PC-9 (cell line): ENCODE data around the gene ITGA6. TPM values are rescaled to one million over a fixed set of nuclear protein-coding genes. Genes with fewer than 3 reads are reported as not detected.
"Not testable (repeated sequence)": the region's sequence is repeated elsewhere in the genome, so short reads cannot be mapped to it uniquely, and the experiment has no call there.

Source experiments
- BruUV-seq: library from RNA; stranded (reverse); fragments of 400-500 nt; replicated peaks from 2 replicates; lab custom pipeline; 2021; lab: Mats Ljungman, UMichigan
- CTCF ChIA-PET: fragments of 300-600 bp; sonication (Branson Sonifier 250); formaldehyde crosslinking; loops from one replicate; lab custom pipeline; 2022; ENCODE audit warnings: antibody characterized with exemption; lab: Charles Lee
- POLR2A ChIA-PET: fragments of 300-600 bp; sonication (Branson Sonifier 250); formaldehyde crosslinking; loops from one replicate; lab custom pipeline; 2022; ENCODE audit warnings: antibody characterized with exemption; ENCODE audit not compliant: unreplicated experiment; lab: Charles Lee
- DNase-seq, 2 experiments: peaks; one replicate each; pipeline versions ENCODE4 v3.0.0 to v3.0.0-alpha.2; 2015 to 2022; ENCODE audit warnings: mixed read lengths in 1 of 2
- H2AFZ ChIP-seq: fragments of 200-600 bp; sonication (generic); 2 replicates; pipeline ENCODE4 v1.8.1; 2017; ENCODE audit warnings: antibody characterized with exemption
- H3F3A ChIP-seq: fragments of 200-600 bp; sonication (generic); 2 replicates; pipeline ENCODE4 v1.8.1; 2017; ENCODE audit warnings: antibody characterized with exemption, mild to moderate bottlenecking, low read depth; ENCODE audit not compliant: insufficient read depth
- H3K27ac ChIP-seq: fragments of 200-600 bp; sonication (generic); 2 replicates; pipeline ENCODE4 v1.6.1; 2016; ENCODE audit warnings: mixed run types
- H3K27me3 ChIP-seq: fragments of 200-600 bp; sonication (generic); 2 replicates; pipeline ENCODE4 v1.6.1; 2016; ENCODE audit warnings: low read depth, mixed run types; ENCODE audit not compliant: insufficient read depth
- H3K36me3 ChIP-seq: fragments of 200-600 bp; sonication (generic); 2 replicates; pipeline ENCODE4 v1.6.1; 2016; ENCODE audit warnings: low read depth, mixed run types
- H3K4me1 ChIP-seq: fragments of 200-600 bp; sonication (generic); replicated peaks from 2 replicates; pipeline ENCODE4 v1.6.1; 2016; ENCODE audit warnings: mixed run types; ENCODE audit not compliant: insufficient read depth
- H3K4me2 ChIP-seq: fragments of 200-600 bp; sonication (generic); 2 replicates; pipeline ENCODE4 v1.6.1; 2017; ENCODE audit warnings: mixed run types
- H3K4me3 ChIP-seq: fragments of 200-600 bp; sonication (generic); 2 replicates; pipeline ENCODE4 v1.6.1; 2016; ENCODE audit warnings: mixed run types
- H3K79me2 ChIP-seq: fragments of 200-600 bp; sonication (generic); 2 replicates; pipeline ENCODE4 v1.6.1; 2017; ENCODE audit warnings: low read depth, mixed run types
- H3K9me2 ChIP-seq: fragments of 200-600 bp; sonication (generic); 2 replicates; pipeline ENCODE4 v1.8.1; 2017; ENCODE audit warnings: mild to moderate bottlenecking; ENCODE audit not compliant: insufficient read depth
- H3K9me3 ChIP-seq: fragments of 200-600 bp; sonication (generic); 2 replicates; pipeline ENCODE4 v1.8.1; 2016; ENCODE audit warnings: low read depth; ENCODE audit not compliant: insufficient read depth
- H4K20me1 ChIP-seq: fragments of 200-600 bp; sonication (generic); 2 replicates; pipeline ENCODE4 v1.8.1; 2017; ENCODE audit not compliant: insufficient read depth
- EZH2 ChIP-seq: fragments of 200-600 bp; sonication (generic); IDR thresholded peaks from 2 replicates; pipeline ENCODE4 v1.8.0; 2017; ENCODE audit warnings: antibody characterized with exemption, low read depth
- intact Hi-C: fragments of 100-400 bp; cut with micrococcal nuclease; formaldehyde crosslinking; loops from one replicate; pipeline ENCODE4 v1.10.0; 2022; ENCODE audit not compliant: unreplicated experiment
- total RNA-seq: library from RNA; stranded (reverse); gene quantifications from 2 replicates; pipeline ENCODE4 v1.2.3, GENCODE V29; 2021
- TF ChIP-seq, protein P1 (sequence below): fragments of 200-600 bp; sonication (generic); conservative IDR thresholded peaks from 2 replicates; pipeline ENCODE4 v1.6.1; 2017; ENCODE audit warnings: mixed run types, antibody characterized with exemption, mild to moderate bottlenecking, moderate library complexity

Gene ITGA6
- total RNA-seq, 1 experiment from 2014 or later, result 213 TPM

GRCh38 chr2:172533687-172534086, 106.3 kb downstream of the ITGA6 start:
- no peaks in the 10 kb centered on the region for H3K9me2 ChIP-seq
- H3K79me2 ChIP-seq, result no peaks in the 10 kb centered on the region
- no peaks in the 10 kb centered on the region for H3K27me3 ChIP-seq
- no peak overlapping the region for H3K27ac ChIP-seq
- POLR2A ChIA-PET, result no interaction called here
- no peak for DNase-seq
- no TSS peak for BruUV-seq
- H4K20me1 ChIP-seq, result no peaks in the 10 kb centered on the region
- H2AFZ ChIP-seq, result no peak overlapping the region
- H3K4me1 ChIP-seq, result no peaks in the 10 kb centered on the region
- no peaks in the 10 kb centered on the region for H3F3A ChIP-seq
- H3K36me3 ChIP-seq, result no peaks in the 10 kb centered on the region
- TF ChIP-seq, protein P1, sequence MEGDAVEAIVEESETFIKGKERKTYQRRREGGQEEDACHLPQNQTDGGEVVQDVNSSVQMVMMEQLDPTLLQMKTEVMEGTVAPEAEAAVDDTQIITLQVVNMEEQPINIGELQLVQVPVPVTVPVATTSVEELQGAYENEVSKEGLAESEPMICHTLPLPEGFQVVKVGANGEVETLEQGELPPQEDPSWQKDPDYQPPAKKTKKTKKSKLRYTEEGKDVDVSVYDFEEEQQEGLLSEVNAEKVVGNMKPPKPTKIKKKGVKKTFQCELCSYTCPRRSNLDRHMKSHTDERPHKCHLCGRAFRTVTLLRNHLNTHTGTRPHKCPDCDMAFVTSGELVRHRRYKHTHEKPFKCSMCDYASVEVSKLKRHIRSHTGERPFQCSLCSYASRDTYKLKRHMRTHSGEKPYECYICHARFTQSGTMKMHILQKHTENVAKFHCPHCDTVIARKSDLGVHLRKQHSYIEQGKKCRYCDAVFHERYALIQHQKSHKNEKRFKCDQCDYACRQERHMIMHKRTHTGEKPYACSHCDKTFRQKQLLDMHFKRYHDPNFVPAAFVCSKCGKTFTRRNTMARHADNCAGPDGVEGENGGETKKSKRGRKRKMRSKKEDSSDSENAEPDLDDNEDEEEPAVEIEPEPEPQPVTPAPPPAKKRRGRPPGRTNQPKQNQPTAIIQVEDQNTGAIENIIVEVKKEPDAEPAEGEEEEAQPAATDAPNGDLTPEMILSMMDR, result no peak
- TF ChIP-seq EZH2, result no peak
- CTCF ChIA-PET, result no interaction called here
- no peak overlapping the region for H3K4me2 ChIP-seq
- no peak overlapping the region for H3K4me3 ChIP-seq
- intact Hi-C loops, result no loop called here
- peaks cover 4% of the 10 kb centered on the region; the same call in 1 of the 2 replicates for H3K9me3 ChIP-seq

DNA sequence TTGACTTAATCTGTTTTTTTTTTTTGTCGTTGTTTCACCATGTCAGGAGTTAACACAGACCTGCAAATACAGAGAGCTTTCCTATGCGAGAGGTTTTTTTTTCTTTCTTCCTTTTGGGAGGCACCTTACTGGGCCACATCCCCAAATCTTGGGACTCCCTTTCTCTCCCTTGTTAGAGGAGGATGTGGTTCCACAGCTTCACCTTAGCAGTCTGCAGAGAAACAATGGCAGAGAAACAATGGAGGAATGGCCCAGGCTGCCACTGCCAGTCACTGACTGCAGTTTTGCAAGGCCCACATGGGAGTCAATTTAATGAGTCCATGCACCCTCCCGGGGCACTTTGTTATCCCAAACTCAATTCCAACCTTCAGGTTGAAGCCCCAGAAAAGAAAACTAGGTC, 107.7 kb downstream of the ITGA6 start:
- H3K79me2 ChIP-seq, result no peaks in the 10 kb centered on the region
- POLR2A ChIA-PET, result no interaction called here
- intact Hi-C loops, result no loop called here

GRCh38 chr2:172537851-172538250, 110.5 kb downstream of the ITGA6 start:
- H3F3A ChIP-seq, H3K27me3 ChIP-seq, H3K27ac ChIP-seq, BruUV-seq, DNase-seq, CTCF ChIA-PET, H3K79me2 ChIP-seq, H3K9me2 ChIP-seq, H3K4me1 ChIP-seq, H3K4me2 ChIP-seq, H3K4me3 ChIP-seq, H3K36me3 ChIP-seq, intact Hi-C loops, H4K20me1 ChIP-seq, POLR2A ChIA-PET, H2AFZ ChIP-seq: not testable (repeated sequence)
- peaks cover 18% of the 10 kb centered on the region; the same call in 1 of the 2 replicates for H3K9me3 ChIP-seq

More for the DNA sequence above, 107.7 kb downstream of the ITGA6 start:
- Histone ChIP-seq H3K4me2 (no peak overlapping the region), H3K4me3 (no peak overlapping the region), H2AFZ (no peak overlapping the region), H4K20me1 (no peaks in the 10 kb centered on the region), H3K9me2 (no peaks in the 10 kb centered on the region), H3K4me1 (no peaks in the 10 kb centered on the region), H3F3A (no peaks in the 10 kb centered on the region), H3K27me3 (no peaks in the 10 kb centered on the region), H3K36me3 (no peaks in the 10 kb centered on the region), H3K9me3 (peaks cover 15% of the 10 kb centered on the region; the same call in 1 of the 2 replicates), H3K27ac (no peak overlapping the region)
- CTCF ChIA-PET, result no interaction called here
- BruUV-seq, result no TSS peak
- TF ChIP-seq, protein P1, result no peak
- TF ChIP-seq EZH2, result no peak
- no peak for DNase-seq

DNA sequence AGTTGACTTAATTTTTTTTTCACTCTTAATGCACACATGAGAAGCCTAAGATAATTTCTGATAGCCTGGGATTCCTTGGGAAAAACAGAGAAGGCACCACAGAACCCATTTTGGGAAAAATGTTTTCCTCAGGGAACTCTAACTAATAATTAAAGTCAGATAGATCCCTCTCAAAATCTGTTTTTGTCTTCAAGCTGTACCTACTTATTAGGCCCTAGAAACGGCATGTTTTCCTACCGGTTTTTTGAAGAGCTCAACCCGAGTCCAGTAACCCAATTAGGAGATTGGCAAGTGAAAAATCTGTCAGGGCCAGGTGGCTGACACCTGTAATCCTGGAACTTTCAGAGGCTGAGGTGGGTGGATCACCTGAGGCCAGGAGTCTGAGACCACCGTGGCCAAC, 112.4 kb downstream of the ITGA6 start:
- H3K9me2 ChIP-seq, result no peaks in the 10 kb centered on the region
- ChIA-PET CTCF (interaction anchor here (0.6 kb wide), 2 partner anchors 196 to 1763 kb away, joined by 6 to 13 read pairs; no protein-coding TSS in a partner anchor), POLR2A (no interaction called here)
- H3K36me3 ChIP-seq, result no peaks in the 10 kb centered on the region
- BruUV-seq, result no TSS peak
- no peaks in the 10 kb centered on the region for H3K79me2 ChIP-seq
- no peaks in the 10 kb centered on the region for H3K27me3 ChIP-seq
- H3K4me3 ChIP-seq, result no peak overlapping the region
- peaks cover 14% of the 10 kb centered on the region; the same call in 1 of the 2 replicates for H3K9me3 ChIP-seq
- intact Hi-C loops, result no loop called here
- no peak for DNase-seq
- no peak overlapping the region for H3K27ac ChIP-seq
- no peak for TF ChIP-seq EZH2
- TF ChIP-seq, protein P1, result no peak
- H3K4me2 ChIP-seq, result no peak overlapping the region
- no peaks in the 10 kb centered on the region for H3K4me1 ChIP-seq
- no peaks in the 10 kb centered on the region for H4K20me1 ChIP-seq
- no peak overlapping the region for H2AFZ ChIP-seq
- H3F3A ChIP-seq, result no peaks in the 10 kb centered on the region
